GM21619 (cell line): ENCODE measurements around the gene EDIL3.

ENCODE experiments used
- ATAC-seq: cut with Tn5 transposase; IDR thresholded peaks from one replicate; pipeline ENCODE4 v1.9.1; 2021; ENCODE audit not compliant: unreplicated experiment

EDIL3 gene

GRCh38 chr5:83973925-83974815 is 410.5 kb downstream of the EDIL3 start:
- ATAC-seq = no peak

GRCh38 chr5:83972909-83973308 is 411.8 kb downstream of the EDIL3 start:
- ATAC-seq = no peak

- no peak for ATAC-seq
These were observed 412.4 kb downstream of the EDIL3 start for GRCh38 chr5:83972236-83972635.

- no peak for ATAC-seq
These were observed 417.3 kb downstream of the EDIL3 start for GRCh38 chr5:83967417-83967816.

DNA sequence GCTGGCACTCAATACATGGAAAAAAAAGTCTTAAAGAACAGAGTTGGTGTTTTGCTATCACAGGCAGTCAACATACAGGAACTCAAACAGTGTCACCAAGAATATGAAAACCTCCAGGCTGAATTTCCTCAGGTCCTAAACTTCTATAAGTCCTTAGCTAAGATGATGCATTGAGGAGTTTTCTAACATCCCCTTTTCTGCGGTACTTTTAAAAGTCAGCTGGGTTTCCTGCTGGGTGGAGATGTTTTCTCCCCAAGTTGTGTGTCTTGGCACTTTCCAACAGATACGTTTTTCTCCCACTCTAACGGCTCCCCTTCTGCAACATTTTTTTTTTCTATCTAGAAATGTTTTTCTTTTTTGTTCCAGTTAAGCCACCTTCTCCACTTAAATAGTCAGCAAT is 419.2 kb downstream of the EDIL3 start:
- no peak for ATAC-seq

- no peak for ATAC-seq
These were observed 420.4 kb downstream of the EDIL3 start for GRCh38 chr5:83964271-83964670.

DNA sequence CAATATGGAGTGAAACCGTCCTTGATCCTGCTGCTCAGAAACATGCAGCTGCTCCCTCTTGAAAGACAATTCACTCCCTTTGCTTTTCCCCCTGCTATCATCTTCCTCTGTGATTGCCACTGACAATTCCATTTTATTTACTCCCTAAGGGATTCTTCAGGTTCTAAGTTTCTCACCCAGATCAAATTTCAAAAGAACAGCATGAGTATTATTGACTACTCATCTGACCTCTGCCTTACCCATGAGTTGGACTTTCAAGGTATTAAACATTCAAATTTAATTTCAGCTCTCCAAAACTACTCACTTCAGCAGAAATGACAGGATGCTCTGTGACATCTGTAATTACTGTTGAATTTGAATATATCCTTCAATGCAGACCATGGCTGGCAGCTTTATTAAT is 427.5 kb downstream of the EDIL3 start:
- no peak for ATAC-seq

DNA sequence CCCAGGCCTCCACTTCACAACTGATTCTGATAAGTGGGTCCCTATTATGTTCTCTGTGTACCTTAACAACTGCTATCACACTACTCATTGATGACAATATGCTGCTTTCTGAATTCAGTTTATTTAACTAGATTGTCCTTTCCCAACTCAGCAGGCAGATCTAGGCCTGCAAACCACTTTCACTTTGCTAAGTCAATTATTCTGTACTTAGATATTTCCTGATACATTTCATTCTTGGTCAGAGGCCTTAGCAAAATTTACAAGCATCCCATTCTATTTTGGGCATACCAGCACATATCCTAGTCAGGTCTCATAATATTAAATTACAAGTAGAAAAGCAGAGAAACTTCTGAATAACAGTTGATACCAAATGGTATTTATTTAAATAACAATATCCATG is 428.3 kb downstream of the EDIL3 start:
- no peak for ATAC-seq

DNA sequence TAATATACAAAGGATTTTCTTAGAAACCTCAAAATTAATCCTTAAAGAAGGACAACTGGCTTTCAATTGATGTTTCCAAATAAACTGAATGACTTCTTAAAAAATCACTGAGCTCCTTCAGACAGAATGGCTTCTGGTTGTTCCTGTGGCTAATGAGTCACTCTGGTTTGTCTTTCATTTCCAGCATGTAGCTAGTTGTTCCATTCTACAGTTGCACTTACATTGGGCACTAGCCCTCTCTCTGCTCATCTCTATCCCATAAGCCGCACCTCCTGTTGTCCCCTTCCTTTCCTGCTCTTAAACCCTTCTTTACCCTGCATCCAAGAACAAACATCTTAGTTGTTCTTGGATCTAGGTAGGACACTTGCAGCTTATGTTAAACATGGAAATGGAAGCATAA is 428.8 kb downstream of the EDIL3 start:
- no peak for ATAC-seq

GRCh38 chr5:83947763-83948162 is 436.9 kb downstream of the EDIL3 start:
- no peak for ATAC-seq

DNA sequence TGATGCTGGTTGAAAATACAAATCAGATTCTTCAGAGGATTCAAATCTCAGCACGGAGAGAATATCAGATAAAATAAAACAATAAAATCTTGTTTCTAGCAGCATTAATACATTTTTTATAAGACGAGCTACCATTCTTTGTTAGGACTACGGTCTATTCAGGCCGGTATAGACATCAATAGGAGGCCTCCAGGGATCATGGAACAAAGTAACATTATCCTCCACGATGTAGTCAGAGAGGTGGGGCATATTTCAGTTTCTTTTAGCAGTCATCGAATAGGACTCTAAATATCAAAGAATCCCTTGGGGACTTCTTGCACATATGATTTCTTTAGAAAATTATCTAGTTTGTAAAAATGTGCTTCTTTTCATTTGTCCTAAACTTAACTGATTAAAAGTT is 438.2 kb downstream of the EDIL3 start:
- no peak for ATAC-seq

DNA sequence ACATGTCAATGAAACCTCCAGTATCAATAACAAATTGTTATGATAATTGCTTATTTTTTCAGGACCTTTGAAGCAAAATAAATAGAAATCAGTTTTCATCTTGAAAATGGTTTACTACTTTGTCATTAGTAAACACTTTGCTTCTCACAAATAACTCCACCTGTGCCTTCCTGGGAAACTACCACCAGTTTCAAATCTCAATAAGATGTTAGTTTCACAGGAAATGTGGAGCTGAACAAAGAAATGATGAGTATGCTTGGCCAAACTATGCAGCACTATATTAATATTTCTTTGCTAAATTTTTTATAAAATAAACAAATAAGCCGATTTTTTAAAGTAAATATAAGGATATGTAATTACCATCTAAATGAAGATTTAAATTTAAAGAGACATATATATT is 442.5 kb downstream of the EDIL3 start:
- no peak for ATAC-seq

- ATAC-seq = no peak
These were observed 446.8 kb downstream of the EDIL3 start for GRCh38 chr5:83937837-83938236.

DNA sequence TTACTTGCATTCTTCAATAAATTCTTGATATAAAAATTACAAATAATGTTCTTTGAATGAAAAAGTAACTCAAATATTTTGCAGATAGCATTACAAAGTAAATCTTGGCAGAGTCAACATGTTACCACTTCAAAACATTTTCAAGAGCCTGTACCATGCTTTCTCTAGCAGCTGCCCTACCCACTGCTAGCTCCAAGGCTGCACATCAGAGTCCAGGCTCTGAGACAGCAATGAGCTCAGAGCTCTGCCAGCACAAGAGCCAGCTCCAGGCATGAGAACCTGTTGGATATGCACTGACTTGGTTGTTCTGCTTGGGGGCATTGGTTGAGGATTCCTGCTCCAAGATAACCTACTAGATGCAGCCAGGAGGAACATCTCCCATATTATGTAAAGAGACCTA is 452.7 kb downstream of the EDIL3 start:
- ATAC-seq = no peak

DNA sequence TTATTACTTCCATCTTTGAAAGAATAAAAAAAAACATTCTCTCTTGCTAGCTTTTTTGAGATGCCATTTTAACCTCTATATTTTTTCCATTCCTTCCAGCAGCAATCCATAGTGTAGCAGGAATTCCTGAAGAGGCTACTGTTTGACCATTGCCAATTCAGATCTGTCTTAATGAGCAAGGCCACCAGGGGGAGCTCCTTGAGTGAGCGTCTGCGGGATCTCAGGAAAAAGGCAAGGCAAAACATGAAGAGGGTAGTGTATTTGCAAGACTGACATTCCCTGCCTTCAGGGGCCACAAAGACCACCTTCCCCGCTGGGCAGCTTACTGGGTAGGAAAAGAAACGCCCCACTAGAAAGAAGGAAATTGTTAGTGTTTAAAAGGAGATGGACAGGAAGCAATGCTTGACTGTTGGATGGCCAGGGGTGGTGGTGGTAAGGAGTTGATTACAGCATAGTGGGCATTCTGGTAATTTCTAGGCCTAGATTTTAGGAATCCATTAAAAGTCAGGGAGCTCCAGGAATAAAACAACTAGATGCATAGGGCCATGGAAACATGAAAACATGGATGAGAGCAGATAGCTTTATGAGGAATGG is 457.4 kb downstream of the EDIL3 start:
- peak; percentile 68 for ATAC-seq

DNA sequence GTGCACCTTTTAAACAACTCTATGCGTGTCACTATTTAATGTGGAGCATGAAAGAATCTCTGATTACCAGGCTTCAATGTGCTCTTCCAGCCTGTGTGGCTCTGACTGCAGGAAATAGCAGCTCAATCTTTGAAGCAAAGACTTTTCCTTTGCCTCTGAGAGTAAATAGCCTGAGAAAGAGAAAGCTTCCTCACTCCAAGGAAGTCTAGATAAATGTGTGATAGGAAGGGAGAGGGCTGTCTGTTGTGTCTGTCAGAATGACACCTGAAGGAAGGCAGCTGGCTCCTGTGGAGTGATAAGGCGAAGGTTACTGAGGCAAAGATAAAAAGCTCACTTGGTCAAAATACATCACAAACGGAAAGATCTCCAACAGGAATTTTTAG is 458.7 kb downstream of the EDIL3 start:
- no peak for ATAC-seq

- ATAC-seq = no peak
These were observed 459.2 kb downstream of the EDIL3 start for GRCh38 chr5:83925321-83925954.

DNA sequence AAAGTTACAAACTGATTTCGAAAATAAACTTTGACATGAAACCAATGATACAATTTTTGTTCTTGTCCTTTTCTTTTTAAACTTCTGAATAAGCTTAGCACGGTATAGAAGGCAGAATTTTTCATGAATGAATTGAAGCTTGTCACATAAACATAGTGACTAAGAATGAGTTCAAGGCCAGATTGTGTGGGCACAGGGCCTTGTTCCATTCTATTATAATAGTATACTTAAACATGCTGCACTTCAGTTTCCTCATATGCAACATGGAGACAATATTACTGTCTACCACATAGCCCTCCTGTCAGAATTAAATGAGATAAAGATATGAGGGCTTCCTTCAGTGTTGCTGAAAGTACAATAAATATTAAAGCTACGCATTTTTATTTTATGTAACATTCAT is 459.8 kb downstream of the EDIL3 start:
- no peak for ATAC-seq

- no peak for ATAC-seq
These were observed 460.5 kb downstream of the EDIL3 start for GRCh38 chr5:83924171-83924570.

GRCh38 chr5:83922699-83923098 is 462.0 kb downstream of the EDIL3 start:
- no peak for ATAC-seq

- no peak for ATAC-seq
These were observed 462.9 kb downstream of the EDIL3 start for GRCh38 chr5:83921666-83922193.
